ENCODE results near the gene CD2.

GRCh38 chr1:116760487-116760886 is 6.3 kb downstream of the CD2 start:
- no peak for TF ChIP-seq CTCF (IDR thresholded peaks at IDR 0.05)
- no peak for TF ChIP-seq ZFX (IDR thresholded peaks at IDR 0.05; ENCODE audit: borderline replicate concordance)
